ENCODE results near the gene ANKHD1.
A peak's percentile ranks its signal among the peaks of the same experiment; 100 is the strongest.

The ANKHD1 gene

DNA sequence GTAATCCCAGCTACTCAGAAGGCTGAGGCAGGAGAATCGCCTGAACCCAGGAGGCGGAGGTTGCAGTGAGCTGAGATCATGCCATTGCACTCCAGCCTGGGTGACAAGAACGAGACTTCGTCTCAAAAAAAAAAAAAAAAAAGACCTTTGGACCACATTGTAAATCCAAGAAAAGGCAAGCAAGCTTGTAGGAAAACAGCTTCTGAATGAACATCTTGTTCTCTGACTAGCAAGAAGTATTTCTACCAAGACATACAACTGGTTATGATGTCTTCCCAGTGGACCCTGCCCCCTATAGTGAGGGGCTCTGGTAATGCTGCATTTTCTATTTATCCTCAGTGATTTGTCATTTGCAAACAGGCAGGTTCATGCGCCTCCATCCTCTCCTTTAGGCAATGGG is 141.3 kb downstream of the ANKHD1 start:
- H3K4me3 ChIP-seq (ENCODE audit: low read depth, low read length) = no peak overlapping the region

DNA sequence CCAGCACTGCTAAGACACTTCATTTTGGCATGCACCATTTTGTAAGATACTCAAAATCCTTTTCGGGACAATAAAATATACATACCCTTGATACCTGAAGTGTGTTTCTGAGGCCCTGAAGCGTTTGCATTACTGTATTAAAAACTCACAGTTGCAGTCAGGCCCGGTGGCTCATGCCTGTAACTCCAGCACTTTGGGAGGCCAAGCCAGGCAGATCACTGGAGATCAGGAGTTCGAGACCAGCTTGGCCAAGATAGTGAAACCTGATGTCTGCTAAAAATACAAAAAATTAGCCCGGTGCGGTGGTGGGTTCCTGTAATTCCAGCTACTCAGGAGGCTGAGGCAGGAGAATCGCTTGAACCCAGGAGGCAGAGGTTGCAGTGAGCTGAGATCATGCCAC is 143.4 kb downstream of the ANKHD1 start:
- H3K4me3 ChIP-seq (ENCODE audit: low read depth, low read length) = no peak overlapping the region

DNA sequence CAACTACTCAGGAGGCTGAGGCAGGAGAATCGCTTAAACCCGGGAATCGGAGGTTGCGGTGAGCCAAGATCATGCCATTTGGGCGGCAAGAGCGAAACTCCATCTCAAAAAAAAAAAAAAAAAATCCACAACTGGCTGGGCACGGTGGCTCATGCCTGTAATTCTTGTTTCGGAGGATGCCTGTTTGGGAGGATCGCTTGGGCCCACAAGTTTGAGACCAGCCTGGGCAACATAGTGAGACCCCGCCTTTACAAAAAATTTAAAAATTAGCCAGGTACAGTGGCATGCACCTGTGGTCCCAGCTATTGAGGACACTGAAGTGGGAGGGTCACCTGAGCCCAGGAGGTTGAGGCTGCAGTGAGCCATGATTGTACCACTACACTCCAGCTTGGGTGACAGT is 144.0 kb downstream of the ANKHD1 start:
- H3K4me3 ChIP-seq (ENCODE audit: low read depth, low read length) = no peak overlapping the region

DNA sequence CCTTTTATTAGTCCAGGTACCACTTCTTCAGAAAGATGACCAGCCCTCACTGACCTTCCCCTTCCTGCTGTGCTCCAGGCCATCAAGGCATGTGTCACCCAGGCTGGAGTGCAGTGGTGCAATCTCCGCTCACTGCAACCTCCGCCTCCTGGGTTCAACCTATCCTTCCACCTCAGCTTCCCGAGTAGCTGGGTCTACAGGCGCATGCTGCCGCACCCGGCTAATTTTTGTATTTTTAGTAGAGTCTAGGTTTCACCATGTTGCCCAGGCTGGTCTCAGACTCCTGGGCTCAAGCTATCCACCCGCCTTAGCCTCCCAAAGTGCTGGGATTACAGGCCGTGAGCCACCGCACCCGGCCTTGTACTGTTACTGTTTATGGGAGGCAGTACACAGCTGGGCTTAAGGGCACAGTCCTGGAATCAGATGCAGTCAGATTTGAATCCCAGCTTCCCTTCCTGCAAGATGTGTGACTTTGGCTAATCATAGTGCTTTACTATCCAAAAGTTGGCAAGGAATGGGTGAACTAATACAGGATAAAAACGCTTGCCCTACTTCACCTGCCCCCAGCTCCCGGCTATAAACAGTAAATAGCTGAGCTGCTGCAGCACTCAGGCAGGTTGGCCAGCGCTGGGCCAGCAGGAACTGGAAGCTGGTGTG is 145.3 kb downstream of the ANKHD1 start:
- peak overlapping the region; percentile 17 for H3K4me3 ChIP-seq (ENCODE audit: low read depth, low read length)

DNA sequence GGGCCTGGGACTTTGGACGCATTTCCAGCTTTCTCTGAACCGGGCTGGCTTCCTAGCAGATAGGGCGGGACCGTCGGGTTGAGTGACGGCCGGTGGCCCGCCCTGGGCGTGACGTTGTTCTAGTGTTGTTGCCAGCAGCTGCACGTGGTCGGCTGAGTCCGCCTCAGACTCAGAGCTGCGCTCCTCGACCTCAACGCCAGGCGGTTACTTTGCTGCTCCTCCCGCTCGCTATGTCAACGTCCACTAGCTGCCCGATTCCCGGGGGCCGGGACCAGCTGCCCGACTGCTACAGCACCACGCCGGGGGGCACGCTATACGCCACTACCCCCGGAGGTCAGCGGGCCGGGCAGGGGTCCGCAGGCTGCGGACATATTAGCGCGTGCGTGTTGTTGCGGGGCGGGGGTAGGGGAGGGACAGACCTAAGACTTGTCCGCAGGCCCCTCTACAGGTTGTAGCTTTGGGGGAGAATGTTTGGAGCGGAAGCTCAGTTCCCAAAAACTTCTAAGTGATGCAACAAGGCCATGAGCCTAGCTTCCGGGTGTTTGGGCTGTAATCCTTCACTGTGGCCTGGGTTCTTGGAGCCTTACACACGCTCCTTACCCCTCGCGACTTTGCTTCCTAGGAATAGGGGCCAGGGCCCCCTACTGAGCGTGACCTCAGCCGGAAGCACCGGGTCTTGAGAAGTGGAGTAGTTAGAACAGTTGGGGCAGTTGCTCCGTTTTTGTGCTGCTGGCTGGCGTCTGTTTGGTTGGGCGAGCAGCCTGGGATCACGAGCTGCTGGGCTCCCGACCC is 146.1 kb downstream of the ANKHD1 start, which contains the start of gene EIF4EBP3:
TSS of gene EIF4EBP3 (plus strand) at position 155 of the 792 bp plus-strand sequence. CDS start at position 231, 76 bp downstream.
- peak within 1 kb of the TSS; percentile 25 for H3K4me3 ChIP-seq (ENCODE audit: low read depth, low read length)

DNA sequence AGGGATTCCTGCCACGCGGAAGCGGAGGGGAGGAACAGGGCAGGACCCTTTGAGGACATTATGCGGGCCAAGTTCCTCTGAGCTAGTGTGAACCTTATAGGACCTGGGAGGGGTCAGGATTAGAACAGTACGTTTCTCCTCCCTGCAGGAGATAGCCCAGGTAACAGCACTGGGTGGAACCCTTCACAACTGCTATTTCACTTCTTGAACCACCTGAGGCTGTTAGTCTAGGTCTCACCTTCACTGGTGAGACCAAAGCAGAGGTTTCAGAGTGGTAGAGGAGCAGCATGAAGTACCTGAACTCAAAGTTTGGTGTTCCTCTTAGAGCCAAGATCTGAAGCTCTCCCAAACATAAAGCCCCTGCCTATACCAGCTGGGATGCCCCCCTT is 146.7 kb downstream of the ANKHD1 start:
- H3K4me3 ChIP-seq (ENCODE audit: low read depth, low read length) = peak overlapping the region; percentile 25

DNA sequence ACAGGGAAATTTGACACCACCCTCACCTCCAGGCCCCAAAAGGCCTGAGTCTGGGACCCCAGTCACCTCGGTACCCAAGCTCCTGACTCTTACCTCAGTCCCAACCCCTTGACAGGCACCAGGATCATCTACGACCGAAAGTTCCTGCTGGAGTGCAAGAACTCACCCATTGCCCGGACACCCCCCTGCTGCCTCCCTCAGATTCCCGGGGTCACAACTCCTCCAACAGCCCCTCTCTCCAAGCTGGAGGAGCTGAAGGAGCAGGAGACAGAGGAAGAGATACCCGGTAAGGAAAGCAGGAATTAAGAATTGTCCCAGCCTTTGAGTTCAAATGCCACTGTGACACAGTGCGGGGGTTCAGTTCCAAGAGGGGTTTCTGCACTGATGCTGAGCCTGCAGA is 147.2 kb downstream of the ANKHD1 start:
- H3K4me3 ChIP-seq (ENCODE audit: low read depth, low read length) = no peak overlapping the region

DNA sequence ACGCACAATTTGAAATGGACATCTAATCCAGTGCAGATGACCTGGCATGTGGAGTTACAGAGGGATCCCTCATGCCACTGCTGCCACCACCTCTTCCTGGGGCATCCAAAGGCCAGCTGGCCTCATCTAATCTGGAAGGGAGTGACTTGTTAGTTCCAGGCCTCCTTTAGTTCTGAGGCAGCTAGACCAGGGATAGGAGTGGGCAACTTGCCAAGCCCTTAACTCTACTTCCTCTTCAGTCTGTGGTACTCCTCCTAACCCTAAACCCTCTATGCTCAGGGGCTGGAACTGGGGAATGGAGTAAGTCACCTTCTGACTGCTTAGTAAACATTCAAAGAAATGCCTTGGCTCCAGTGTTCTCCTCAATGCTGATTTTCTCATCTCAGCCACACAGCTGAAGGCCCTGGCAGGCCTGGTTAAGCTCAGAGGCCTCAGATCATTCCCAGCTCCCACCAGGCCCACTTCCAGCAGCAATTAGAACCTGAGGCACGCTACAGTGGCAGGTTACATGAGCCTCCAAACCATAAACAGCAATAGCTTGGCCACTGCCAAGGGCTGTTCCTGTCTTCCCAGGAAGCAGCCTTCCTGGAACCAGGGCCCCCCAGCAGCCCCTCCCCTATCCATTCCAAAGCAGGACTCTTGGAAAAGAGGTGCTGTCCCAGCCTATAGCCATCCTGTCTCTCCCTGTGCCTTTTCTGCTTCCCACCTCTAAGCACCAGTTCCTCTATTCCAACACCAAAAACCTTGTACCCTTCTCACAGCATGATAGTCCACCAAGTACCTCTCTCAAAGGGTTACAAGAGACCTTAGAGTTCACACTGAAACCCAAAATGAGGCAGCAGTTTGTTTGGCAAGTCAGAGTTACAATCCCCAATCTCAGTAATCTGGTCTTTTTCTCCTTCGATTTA is 147.9 kb downstream of the ANKHD1 start:
- H3K4me3 ChIP-seq (ENCODE audit: low read depth, low read length) = no peak overlapping the region

DNA sequence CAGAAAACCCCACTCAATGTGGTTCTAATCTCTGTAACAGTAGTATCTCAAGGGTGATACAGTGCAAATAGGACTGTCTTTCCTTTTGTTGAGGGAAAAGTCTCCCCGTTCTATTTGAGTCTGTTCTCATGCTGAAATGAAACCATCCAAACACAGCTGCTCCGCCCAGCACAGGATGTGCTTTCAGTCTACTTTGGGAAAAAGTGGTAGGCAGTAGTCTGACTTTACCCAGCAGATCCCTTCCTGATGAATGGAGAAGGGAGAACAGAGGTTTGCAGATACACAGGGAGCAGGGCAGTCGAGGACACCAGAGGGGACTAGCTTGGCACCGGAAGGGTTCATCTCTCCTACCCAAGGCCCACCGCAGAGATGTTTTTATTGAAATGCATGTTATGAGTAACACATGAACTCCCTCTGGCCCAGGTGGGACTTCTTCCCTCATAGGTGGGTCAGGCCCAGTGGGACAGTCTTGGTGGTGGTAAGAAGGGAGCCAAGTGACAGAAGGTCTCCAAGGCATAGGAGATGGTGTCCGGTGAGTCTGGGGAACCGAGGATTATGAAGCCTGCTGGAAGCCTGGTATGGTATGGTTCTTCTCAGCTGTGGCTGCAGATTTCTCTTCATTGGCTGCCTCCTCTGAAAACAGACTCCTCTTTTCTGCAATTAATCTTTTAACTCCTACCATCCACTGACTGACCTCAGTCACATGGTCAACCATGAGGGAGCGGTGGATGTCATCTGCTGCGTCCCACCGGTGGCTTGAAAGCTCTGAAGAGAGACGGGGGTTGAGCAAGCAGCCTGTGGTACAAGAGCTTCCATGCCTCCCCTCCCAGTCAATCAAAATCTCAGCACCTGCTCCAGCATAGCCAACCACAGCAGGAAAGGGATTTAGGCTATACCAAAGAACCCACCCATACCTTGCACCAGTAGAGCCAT is 148.8 kb downstream of the ANKHD1 start:
- no peak overlapping the region for H3K4me3 ChIP-seq (ENCODE audit: low read depth, low read length)

DNA sequence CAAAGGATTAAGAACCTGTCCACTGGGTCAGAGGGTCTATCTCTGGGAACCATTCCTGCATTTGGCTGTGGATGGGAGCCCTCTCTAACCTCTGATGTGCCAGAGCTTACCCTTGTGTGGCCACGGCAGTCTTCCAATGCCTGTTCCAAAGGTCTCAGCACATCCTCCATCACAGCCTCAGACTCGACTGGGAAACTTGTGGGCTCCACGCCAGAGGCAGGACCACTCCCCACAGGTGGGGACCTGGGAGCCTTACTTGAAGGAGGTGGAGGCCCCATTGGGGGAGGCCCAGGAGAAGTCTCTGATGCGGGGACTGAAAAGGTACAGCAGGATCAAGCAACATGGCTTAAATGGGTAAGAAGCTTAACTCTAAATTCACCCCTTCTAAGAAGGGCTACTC is 150.2 kb downstream of the ANKHD1 start:
- no peak overlapping the region for H3K4me3 ChIP-seq (ENCODE audit: low read depth, low read length)

DNA sequence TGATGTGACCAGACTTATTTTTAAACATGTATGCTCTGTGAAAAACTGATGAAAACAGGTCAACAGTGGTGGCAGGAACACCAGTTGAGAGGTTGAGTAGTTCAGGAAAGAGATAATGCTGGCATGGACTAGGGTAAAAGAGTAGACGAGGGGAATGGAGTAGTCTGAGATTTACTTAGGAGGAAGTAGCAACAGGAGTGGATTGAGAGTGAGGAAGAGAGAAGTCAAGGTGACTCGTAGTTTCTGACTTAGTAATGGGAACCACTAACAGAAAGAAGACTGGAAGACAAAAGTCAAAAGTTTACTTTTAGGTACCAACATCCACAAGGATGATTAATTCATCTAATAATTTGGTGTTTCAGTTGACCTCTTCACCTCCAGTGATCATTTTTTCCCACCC is 152.0 kb downstream of the ANKHD1 start:
- no peak overlapping the region for H3K4me3 ChIP-seq (ENCODE audit: low read depth, low read length)

DNA sequence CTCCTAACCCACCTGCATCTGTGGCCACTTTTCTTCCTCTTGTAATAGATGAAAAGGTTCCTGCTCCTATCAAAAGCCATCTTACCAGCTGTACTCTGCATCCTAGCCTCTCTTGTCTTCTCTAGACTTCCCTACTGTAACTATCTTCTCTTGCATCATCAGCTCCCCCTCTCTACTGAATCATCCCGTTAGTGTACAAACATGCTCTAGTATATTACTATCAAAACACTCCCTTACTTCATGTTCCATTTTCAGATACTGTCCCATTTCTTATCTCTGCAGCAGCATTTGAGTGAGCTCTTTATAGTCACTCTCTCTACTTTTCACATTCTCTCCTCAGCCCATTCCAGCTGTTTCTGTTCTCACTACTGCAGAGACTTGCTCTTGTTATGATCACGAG is 152.8 kb downstream of the ANKHD1 start:
- no peak overlapping the region for H3K4me3 ChIP-seq (ENCODE audit: low read depth, low read length)

DNA sequence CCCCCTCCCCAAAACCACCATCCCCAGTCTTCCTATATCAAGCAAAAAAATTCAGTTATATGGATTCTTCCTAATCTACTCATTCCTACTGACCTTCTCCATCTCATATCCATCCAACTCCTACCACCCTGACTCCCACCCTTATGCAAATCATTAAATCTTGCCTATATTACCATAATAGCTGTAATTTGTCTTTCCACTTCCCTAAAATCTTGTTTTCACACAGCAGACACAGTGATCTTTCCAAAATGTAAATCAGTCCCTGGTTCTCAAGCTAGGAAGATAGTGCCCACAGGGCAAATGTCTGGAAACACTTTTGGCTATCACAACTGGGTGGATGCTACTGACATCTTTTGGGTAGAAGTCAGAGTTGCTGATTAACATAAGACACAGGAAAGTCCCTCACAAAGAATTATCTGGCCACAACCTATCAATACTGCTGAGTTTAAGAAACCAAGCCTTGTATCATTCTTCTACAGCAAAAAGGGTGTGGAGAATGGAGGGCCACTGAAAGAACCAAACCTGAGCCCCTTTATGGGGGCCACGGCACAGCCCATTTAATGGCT is 154.2 kb downstream of the ANKHD1 start:
- peak overlapping the region; percentile 84 for H3K4me3 ChIP-seq (ENCODE audit: low read depth, low read length)

DNA sequence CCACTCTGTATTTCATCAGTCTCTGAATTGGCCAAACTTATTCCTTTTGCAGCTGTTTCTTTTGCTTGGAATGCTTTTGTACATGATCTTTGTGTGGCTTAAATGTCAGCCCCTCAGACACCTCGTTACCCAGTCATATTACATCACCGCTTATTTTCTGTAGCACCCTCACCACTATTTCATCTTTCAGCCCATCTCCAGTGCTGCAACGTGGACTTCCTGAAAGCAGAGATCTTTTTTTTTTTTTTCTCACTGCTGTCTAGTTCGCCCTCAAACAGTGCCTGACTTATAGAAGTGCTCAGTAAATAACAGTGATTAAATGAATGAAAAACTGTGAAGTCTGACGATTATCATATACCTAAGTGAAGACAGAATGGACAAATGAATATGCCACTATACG is 154.8 kb downstream of the ANKHD1 start:
- H3K4me3 ChIP-seq (ENCODE audit: low read depth, low read length) = peak overlapping the region; percentile 84

DNA sequence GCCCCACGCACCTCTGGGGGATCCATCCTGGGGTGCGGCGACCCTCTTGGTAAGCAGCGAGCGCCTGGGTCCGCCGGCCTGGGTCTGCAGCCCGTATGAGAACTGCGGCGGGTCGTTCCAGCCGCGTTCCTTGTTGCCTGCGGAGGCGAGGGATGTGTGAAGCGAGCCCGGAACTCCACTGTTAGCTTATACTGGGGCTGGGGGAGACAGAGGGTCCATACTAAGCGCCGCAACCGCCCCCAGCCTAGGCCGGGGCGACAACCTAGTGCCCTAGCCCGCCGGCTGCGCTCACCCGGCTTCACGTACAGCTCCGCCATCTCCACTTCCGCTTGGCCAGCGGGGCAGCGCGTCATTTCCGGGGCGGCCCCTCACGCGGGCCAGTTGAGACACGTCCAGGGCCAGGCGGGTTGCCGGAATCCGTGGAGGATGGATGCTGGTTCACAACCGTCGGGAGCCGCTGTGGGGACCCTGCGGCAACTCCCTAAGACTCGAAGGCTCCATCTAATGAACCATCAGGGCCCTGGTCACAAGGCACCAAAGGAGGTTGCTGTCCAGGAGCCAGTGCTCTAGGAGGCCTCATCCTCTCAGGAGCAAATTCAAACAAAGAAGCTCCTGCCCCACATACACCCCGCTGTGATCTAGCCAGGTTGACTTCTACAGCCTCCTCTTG is 155.6 kb downstream of the ANKHD1 start, which contains the start of gene SRA1:
TSS of gene SRA1 (minus strand) at position 338 of the 670 bp plus-strand sequence. CDS start at position 317, 21 bp downstream.
- H3K4me3 ChIP-seq (ENCODE audit: low read depth, low read length) = peak within 1 kb of the TSS; percentile 84

DNA sequence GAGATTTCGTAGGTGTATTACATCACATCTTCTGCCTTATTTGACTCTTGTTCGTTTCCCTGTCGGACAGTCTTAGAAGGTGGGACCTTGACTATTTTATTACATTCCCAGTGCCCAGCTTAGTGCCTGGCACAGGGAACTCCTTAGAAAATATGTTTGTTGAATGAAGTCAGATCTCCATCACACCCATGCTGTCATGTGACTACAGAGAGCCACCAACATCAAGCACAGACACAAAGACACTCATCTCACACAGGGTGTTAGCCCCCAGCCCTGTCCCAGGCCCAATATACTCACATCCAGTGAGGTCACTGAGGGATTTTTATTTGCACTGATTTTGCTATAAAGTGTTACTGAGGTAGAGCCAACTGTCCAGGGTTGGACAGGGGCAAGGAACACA is 156.3 kb downstream of the ANKHD1 start:
- peak overlapping the region; percentile 84 for H3K4me3 ChIP-seq (ENCODE audit: low read depth, low read length)

DNA sequence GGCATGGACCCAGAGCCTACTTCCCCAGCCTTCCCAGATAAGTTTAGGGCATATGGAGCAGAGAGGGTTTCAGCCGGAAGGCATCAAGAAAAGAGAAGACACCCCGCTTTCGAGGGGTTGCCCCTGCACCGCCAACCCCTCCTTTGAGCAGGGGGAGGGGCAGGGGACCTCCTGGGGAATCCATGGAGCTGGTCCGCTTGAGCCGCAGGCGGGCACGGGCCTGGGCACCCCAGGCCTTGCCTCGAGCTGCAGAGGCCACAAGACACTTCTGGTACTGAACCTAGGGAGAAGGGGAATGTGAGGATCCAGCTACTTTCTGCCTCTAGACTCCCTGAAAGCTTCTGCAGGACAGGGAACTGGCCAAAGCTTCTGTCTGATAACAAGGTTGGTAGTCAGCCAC is 156.9 kb downstream of the ANKHD1 start:
- H3K4me3 ChIP-seq (ENCODE audit: low read depth, low read length) = no peak overlapping the region

DNA sequence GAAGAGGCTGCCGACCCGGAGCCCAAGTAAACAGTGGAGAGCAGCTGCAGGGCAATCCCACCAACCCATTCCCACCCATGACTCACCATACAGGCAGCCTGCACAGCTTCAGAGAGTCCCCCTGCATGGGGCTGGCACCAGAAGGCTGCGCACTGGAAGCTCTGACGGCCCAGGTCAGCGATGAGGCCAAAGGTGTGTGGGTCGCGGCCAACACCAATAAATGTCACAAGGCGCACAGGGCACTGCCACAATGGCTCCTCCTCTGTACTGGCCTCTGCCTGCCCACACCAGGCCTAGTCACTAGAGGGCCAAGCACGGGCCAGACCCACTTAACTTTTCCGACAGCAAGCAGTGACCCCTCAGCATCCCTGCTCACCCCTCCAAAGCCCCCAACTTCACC is 158.6 kb downstream of the ANKHD1 start:
- H3K4me3 ChIP-seq (ENCODE audit: low read depth, low read length) = no peak overlapping the region

DNA sequence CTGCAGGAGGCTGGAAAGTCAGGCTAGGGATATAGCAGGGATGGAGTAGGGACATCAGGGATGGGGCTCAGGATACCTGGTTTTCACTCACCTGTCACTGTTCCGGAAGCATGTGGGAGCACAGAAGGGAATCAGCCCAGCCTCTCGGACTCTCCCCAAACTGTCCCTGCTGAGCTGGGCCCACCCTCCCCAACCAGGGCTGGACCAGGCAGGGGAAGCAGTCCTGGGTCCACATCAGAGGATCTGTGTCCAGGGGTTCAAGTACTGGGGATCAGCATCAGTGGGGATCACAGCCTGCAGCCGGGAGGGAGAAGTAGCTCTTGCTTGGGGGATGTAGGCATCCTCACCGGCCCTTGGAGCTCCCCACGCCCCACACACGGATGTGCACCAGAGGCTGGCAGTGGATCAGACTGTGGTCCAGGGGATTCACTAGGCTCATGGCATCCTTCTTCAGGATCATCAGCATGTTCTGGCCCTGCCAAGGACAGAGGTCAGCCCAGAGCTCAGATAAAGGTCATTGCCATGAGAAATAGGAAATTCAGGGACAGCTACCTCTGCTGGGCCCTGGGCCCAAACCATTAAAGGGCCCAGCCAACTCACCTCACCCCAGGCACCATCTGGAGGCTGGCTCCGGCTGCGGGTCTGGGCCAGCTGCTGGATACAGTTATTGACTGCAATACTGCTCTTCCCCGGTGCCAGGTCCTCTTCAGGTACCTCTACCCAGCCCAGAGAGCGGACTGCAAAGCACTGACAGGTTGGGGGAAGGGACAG is 160.3 kb downstream of the ANKHD1 start:
- no peak overlapping the region for H3K4me3 ChIP-seq (ENCODE audit: low read depth, low read length)

Measured in iPS-11a (cell line).